Naive thymus-derived CD4-positive, alpha-beta T cell (primary cell): ENCODE measurements around the gene UBA6. TPM values are rescaled to one million over a fixed set of nuclear protein-coding genes. Genes with fewer than 3 reads are reported as not detected.

Source experiments
- ATAC-seq: fragments of 150-1000 bp; cut with Tn5 transposase; 2 replicates; pipeline ENCODE4 v1.10.0; 2021; ENCODE audit warnings: mild to moderate bottlenecking, moderate library complexity
- CTCF ChIA-PET: fragments of 350-600 bp; sonication (Branson Sonifier 250); formaldehyde crosslinking; loops from one replicate; lab custom pipeline; 2021; ENCODE audit warnings: antibody characterized with exemption; lab: Charles Lee
- POLR2A ChIA-PET: fragments of 350-600 bp; sonication (Branson Sonifier 250); formaldehyde crosslinking; loops from one replicate; lab custom pipeline; 2021; ENCODE audit warnings: antibody characterized with exemption, inconsistent platforms; lab: Charles Lee
- DNase-seq, 9 donors: peaks; one replicate each; pipeline versions ENCODE4 v3.0.0 to v3.0.0-alpha.2; 2020 to 2022; ENCODE audit warnings: mixed read lengths in 1 of 9
- H3K27ac ChIP-seq: one replicate; pipeline ENCODE4 v1.7.0; 2013; ENCODE audit warnings: mild to moderate bottlenecking, low read depth, low read length, moderate library complexity
- H3K27me3 ChIP-seq, 2 donors: one replicate each; pipeline ENCODE4 v1.7.0; 2013; ENCODE audit warnings: low read length in 2 of 2, mild to moderate bottlenecking in 2 of 2, moderate library complexity in 2 of 2; ENCODE audit not compliant: control insufficient read depth in 2 of 2, insufficient read depth in 2 of 2
- H3K36me3 ChIP-seq, 3 experiments: 1 replicate in 2 of 3; 2 replicates in 1 of 3; pipeline ENCODE4 v1.7.0; 2013; ENCODE audit warnings: low read length in 3 of 3, mild to moderate bottlenecking in 3 of 3, moderate library complexity in 1 of 3; ENCODE audit not compliant: insufficient read depth in 3 of 3, control insufficient read depth in 2 of 3
- H3K4me1 ChIP-seq, 2 donors: one replicate each; pipeline ENCODE4 v1.7.0; 2013; ENCODE audit warnings: low read length in 2 of 2, mild to moderate bottlenecking in 2 of 2, moderate library complexity in 1 of 2; ENCODE audit not compliant: control insufficient read depth in 2 of 2, insufficient read depth in 2 of 2
- H3K4me3 ChIP-seq: 2 replicates; pipeline ENCODE4 v1.7.0; 2013; ENCODE audit warnings: mild to moderate bottlenecking, low read length
- H3K9me3 ChIP-seq, 3 experiments: 1 replicate in 2 of 3; 2 replicates in 1 of 3; pipeline ENCODE4 v1.7.0; 2013; ENCODE audit warnings: low read length in 3 of 3; ENCODE audit not compliant: control insufficient read depth in 2 of 3
- H3K27ac Mint-ChIP-seq, 9 donors: one replicate each; pipeline ENCODE4 v1.8.0; 2020 to 2022; ENCODE audit warnings: mixed read lengths in 9 of 9, mild to moderate bottlenecking in 8 of 9, moderate library complexity in 5 of 9, inconsistent platforms in 2 of 9
- H3K27me3 Mint-ChIP-seq, 5 donors: one replicate each; pipeline ENCODE4 v1.8.0; 2021 to 2022; ENCODE audit warnings: mixed read lengths in 5 of 5, mild to moderate bottlenecking in 1 of 5
- H3K36me3 Mint-ChIP-seq, 5 donors: one replicate each; pipeline ENCODE4 v1.8.0; 2020 to 2022; ENCODE audit warnings: mixed read lengths in 5 of 5, mild to moderate bottlenecking in 3 of 5, inconsistent platforms in 1 of 5
- H3K4me1 Mint-ChIP-seq, 7 donors: one replicate each; pipeline ENCODE4 v1.8.0; 2020 to 2022; ENCODE audit warnings: mixed read lengths in 7 of 7, mild to moderate bottlenecking in 3 of 7, inconsistent platforms in 1 of 7
- H3K4me3 Mint-ChIP-seq, 10 donors: one replicate each; pipeline ENCODE4 v1.8.0; 2020 to 2022; ENCODE audit warnings: mild to moderate bottlenecking in 10 of 10, mixed read lengths in 10 of 10, moderate library complexity in 6 of 10, inconsistent platforms in 2 of 10
- H3K9me3 Mint-ChIP-seq, 11 donors: one replicate each; pipeline ENCODE4 v1.8.0; 2020 to 2022; ENCODE audit warnings: mixed read lengths in 11 of 11, mild to moderate bottlenecking in 4 of 11, inconsistent platforms in 1 of 11, moderate library complexity in 1 of 11
- intact Hi-C, 2 donors: fragments of 100-400 bp; cut with micrococcal nuclease; formaldehyde crosslinking; loops; one replicate each; pipeline ENCODE4 v1.15.1; 2023
- polyA plus RNA-seq, 2 donors: library from polyadenylated mRNA; unstranded; fragments of 300-500 nt; fragmentation: Illumina TruSeq; gene quantifications; one replicate each; pipeline ENCODE4 v1.2.3, GENCODE V29; 2021
- total RNA-seq, 6 experiments: library from RNA in 5 of 6; stranded (reverse) in 5 of 6; gene quantifications; 1 replicate in 5 of 6; 2 replicates in 1 of 6; pipeline ENCODE4 v1.2.3 and lab custom pipeline; 2021 to 2026

The UBA6 gene
- 10 to 100 TPM; 35.5 to 84.4 (median 43.9) TPM for total RNA-seq
- 10 to 100 TPM; 14.9 to 18.0 TPM for polyA plus RNA-seq
- 52.1 reads per million, percentile 72 among the genes with 10 or more reads in this experiment for total RNA-seq (lab: John Stamatoyannopoulos, UW)

- DNase-seq = peak; percentile 80 to 94 (median 91)
- CTCF ChIA-PET = interaction anchor here (0.6 to 1.7 kb wide), 5 partner anchors 9 to 145 kb away, joined by 3 to 4 read pairs (median 4); no protein-coding TSS in a partner anchor
- POLR2A ChIA-PET = interaction anchor here (0.7 to 3.5 kb wide), 4 partner anchors 8 to 155 kb away, joined by 3 to 29 read pairs (median 3); partner anchors contain the start of gene CENPC
- Mint-ChIP-seq H3K27ac (peak within 1 kb of the TSS; percentile 92 to 100 (median 96)), H3K27me3 (no peaks in the 10 kb centered on the region), H3K9me3 (peaks cover 0 to 9% (median 4%) of the 10 kb centered on the region in 11 donors), H3K4me1 (peaks cover 47 to 86% (median 75%) of the 10 kb centered on the region in 7 donors), H3K36me3 (peaks cover 12 to 37% (median 28%) of the 10 kb centered on the region in 5 donors), H3K4me3 (peak within 1 kb of the TSS; percentile 91 to 100 (median 97))
- H3K36me3 ChIP-seq = peaks cover 0 to 5% (median 0%) of the 10 kb centered on the region in 3 experiments
- H3K4me1 ChIP-seq = peaks cover 10 to 16% of the 10 kb centered on the region in 2 donors
- intact Hi-C loops = loop anchor here (1.0 to 5.0 kb wide), 7 partner anchors 13 to 736 kb away; partner anchors contain the start of genes CENPC (in 2 of the 2) and YTHDC1 (in 1 of the 2)
- H3K9me3 ChIP-seq = no peaks in the 10 kb centered on the region
- H3K27ac ChIP-seq = peak within 1 kb of the TSS; percentile 85
- H3K4me3 ChIP-seq = peak within 1 kb of the TSS; percentile 73
- peak; percentile 99 for ATAC-seq
- H3K27me3 ChIP-seq = no peaks in the 10 kb centered on the region
Observed at GRCh38 chr4:67700738-67701516, at the start of gene UBA6. Gene UBA6 (minus strand): TSS chr4:67701155. CDS start chr4:67701119, 36 bp downstream.

- ATAC-seq = no peak
Observed at GRCh38 chr4:67750691-67751090, 49.7 kb upstream of the UBA6 start.

GRCh38 chr4:67749286-67749685, 48.3 kb upstream of the UBA6 start:
- H3K36me3 Mint-ChIP-seq = peaks cover 0 to 5% (median 0%) of the 10 kb centered on the region in 5 donors
- no peaks in the 10 kb centered on the region for H3K27me3 ChIP-seq
- intact Hi-C loops = loop anchor here in 1 of 2 donors (5.0 kb wide), 1 partner anchor 163 kb away; no protein-coding TSS in a partner anchor
- H3K4me1 ChIP-seq = no peaks in the 10 kb centered on the region
- H3K4me3 Mint-ChIP-seq = no peak overlapping the region
- CTCF ChIA-PET = interaction anchor here (0.7 to 1.5 kb wide), 3 partner anchors 11 to 28 kb away, joined by 4 read pairs; no protein-coding TSS in a partner anchor
- no peak overlapping the region for H3K27ac Mint-ChIP-seq
- H3K4me3 ChIP-seq = no peak overlapping the region
- H3K27me3 Mint-ChIP-seq = no peaks in the 10 kb centered on the region
- H3K36me3 ChIP-seq = no peaks in the 10 kb centered on the region
- DNase-seq (no peak), ATAC-seq (no peak)
- POLR2A ChIA-PET = no interaction called here
- peaks cover 0 to 9% (median 0%) of the 10 kb centered on the region in 7 donors for H3K4me1 Mint-ChIP-seq
- no peaks in the 10 kb centered on the region for H3K9me3 ChIP-seq
- H3K9me3 Mint-ChIP-seq = no peaks in the 10 kb centered on the region
- H3K27ac ChIP-seq = no peak overlapping the region

More at GRCh38 chr4:67750691-67751090, 49.7 kb upstream of the UBA6 start:
- intact Hi-C loops = no loop called here
- H3K4me1 ChIP-seq = no peaks in the 10 kb centered on the region
- Mint-ChIP-seq H3K9me3 (no peaks in the 10 kb centered on the region), H3K4me1 (peaks cover 0 to 9% (median 0%) of the 10 kb centered on the region in 7 donors), H3K27ac (no peak overlapping the region), H3K27me3 (no peaks in the 10 kb centered on the region), H3K4me3 (no peak overlapping the region), H3K36me3 (peaks cover 0 to 5% (median 0%) of the 10 kb centered on the region in 5 donors)
- no peaks in the 10 kb centered on the region for H3K27me3 ChIP-seq
- ChIA-PET CTCF (interaction anchor here (0.7 kb wide), 1 partner anchor 101 kb away, joined by 3 read pairs; no protein-coding TSS in a partner anchor), POLR2A (no interaction called here)
- H3K27ac ChIP-seq = no peak overlapping the region
- no peaks in the 10 kb centered on the region for H3K9me3 ChIP-seq
- no peak for DNase-seq
- no peaks in the 10 kb centered on the region for H3K36me3 ChIP-seq
- no peak overlapping the region for H3K4me3 ChIP-seq

GRCh38 chr4:67746797-67747495, 46.0 kb upstream of the UBA6 start:
- Mint-ChIP-seq H3K4me1 (peaks cover 0 to 14% (median 0%) of the 10 kb centered on the region in 7 donors), H3K4me3 (no peak overlapping the region), H3K9me3 (no peaks in the 10 kb centered on the region), H3K27me3 (no peaks in the 10 kb centered on the region), H3K27ac (no peak overlapping the region), H3K36me3 (peaks cover 0 to 8% (median 0%) of the 10 kb centered on the region in 5 donors)
- ChIA-PET POLR2A (no interaction called here), CTCF (interaction anchor here (0.6 to 1.4 kb wide), 8 partner anchors 9 to 628 kb away, joined by 3 to 6 read pairs (median 4); no protein-coding TSS in a partner anchor)
- Histone ChIP-seq H3K36me3 (no peaks in the 10 kb centered on the region), H3K4me1 (no peaks in the 10 kb centered on the region), H3K9me3 (no peaks in the 10 kb centered on the region), H3K4me3 (no peak overlapping the region), H3K27me3 (no peaks in the 10 kb centered on the region), H3K27ac (no peak overlapping the region)
- intact Hi-C loops = loop anchor here (1.0 to 5.0 kb wide), 6 partner anchors 15 to 629 kb away; partner anchors contain the start of genes CENPC (in 1 of the 2) and UBA6 (in 1 of the 2)
- DNase-seq (peak in 5 of 9 donors; percentile 27 to 48 (median 41)), ATAC-seq (no peak)

GRCh38 chr4:67744561-67745283, 43.8 kb upstream of the UBA6 start:
- Histone ChIP-seq H3K27me3 (no peaks in the 10 kb centered on the region), H3K27ac (no peak overlapping the region), H3K4me3 (no peak overlapping the region), H3K9me3 (no peaks in the 10 kb centered on the region), H3K36me3 (no peaks in the 10 kb centered on the region), H3K4me1 (no peaks in the 10 kb centered on the region)
- POLR2A ChIA-PET = no interaction called here
- no peak for ATAC-seq
- H3K4me3 Mint-ChIP-seq = no peak overlapping the region
- H3K4me1 Mint-ChIP-seq = peaks cover 0 to 16% (median 0%) of the 10 kb centered on the region in 7 donors
- H3K27ac Mint-ChIP-seq = no peak overlapping the region
- H3K36me3 Mint-ChIP-seq = peaks cover 0 to 17% (median 0%) of the 10 kb centered on the region in 5 donors
- no peaks in the 10 kb centered on the region for H3K9me3 Mint-ChIP-seq
- intact Hi-C loops = loop anchor here in 1 of 2 donors (5.0 kb wide), 1 partner anchor 168 kb away; no protein-coding TSS in a partner anchor
- CTCF ChIA-PET = interaction anchor here (0.7 to 1.1 kb wide), 3 partner anchors 13 to 189 kb away, joined by 3 to 4 read pairs (median 4); partner anchors contain the start of gene UBA6
- no peak for DNase-seq
- H3K27me3 Mint-ChIP-seq = peaks cover 0 to 5% (median 0%) of the 10 kb centered on the region in 5 donors
